ENCODE data around the gene SRI. TPM values are rescaled to one million over a fixed set of nuclear protein-coding genes. Genes with fewer than 3 reads are reported as not detected.

SRI gene
- total RNA-seq, 1 donor from 2014 or later = 173 TPM

GRCh38 chr7:88253640-88254039 lies 33.8 kb upstream of the SRI start:
- H3K27ac Mint-ChIP-seq = no peak overlapping the region
- no peak for DNase-seq (ENCODE audit: low spot score)
- intact Hi-C loops (cut with micrococcal nuclease) = no loop called here
- no peak overlapping the region for H3K4me3 Mint-ChIP-seq
- H3K4me1 Mint-ChIP-seq (ENCODE audit: low read depth) = no peaks in the 10 kb centered on the region
- no peaks in the 10 kb centered on the region for H3K36me3 Mint-ChIP-seq (ENCODE audit: low read depth)
- H3K27me3 Mint-ChIP-seq (ENCODE audit: insufficient read depth) = peaks cover 15% of the 10 kb centered on the region
- peaks cover 6% of the 10 kb centered on the region for H3K9me3 Mint-ChIP-seq

DNA sequence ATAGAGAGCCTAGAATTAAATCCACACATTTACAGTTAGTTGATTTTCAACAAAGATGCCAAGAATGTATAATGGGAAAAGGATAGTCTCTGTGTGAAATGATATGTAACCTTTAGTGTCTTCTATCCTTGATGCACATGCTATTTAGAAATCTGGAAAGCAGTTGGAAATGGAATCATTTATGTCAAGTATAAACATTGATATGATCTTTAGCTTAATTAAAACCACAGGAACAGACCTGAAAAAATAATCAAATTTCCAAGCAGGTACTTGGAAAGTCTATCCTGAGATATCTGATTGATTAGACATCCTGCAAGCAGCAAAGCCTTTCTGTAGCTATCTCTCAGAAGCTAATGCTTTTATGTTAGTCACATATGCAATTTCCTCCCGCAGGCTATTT lies 24.4 kb upstream of the SRI start:
- H3K4me3 Mint-ChIP-seq = no peak overlapping the region
- intact Hi-C loops (cut with micrococcal nuclease) = loop anchor here (5.0 to 10.0 kb wide), 3 partner anchors 593 to 1901 kb away; no protein-coding TSS in a partner anchor
- H3K9me3 Mint-ChIP-seq = no peaks in the 10 kb centered on the region
- no peak for DNase-seq (ENCODE audit: low spot score)
- H3K4me1 Mint-ChIP-seq (ENCODE audit: low read depth) = no peaks in the 10 kb centered on the region
- H3K27me3 Mint-ChIP-seq (ENCODE audit: insufficient read depth) = peaks cover 14% of the 10 kb centered on the region
- H3K36me3 Mint-ChIP-seq (ENCODE audit: low read depth) = no peaks in the 10 kb centered on the region
- H3K27ac Mint-ChIP-seq = no peak overlapping the region

- H3K27ac Mint-ChIP-seq = no peak overlapping the region
- no peak for DNase-seq (ENCODE audit: low spot score)
- no peaks in the 10 kb centered on the region for H3K9me3 Mint-ChIP-seq
- intact Hi-C loops (cut with micrococcal nuclease) = loop anchor here (1.0 to 10.0 kb wide), 4 partner anchors 115 to 1901 kb away; no protein-coding TSS in a partner anchor
- no peaks in the 10 kb centered on the region for H3K4me1 Mint-ChIP-seq (ENCODE audit: low read depth)
- peaks cover 11% of the 10 kb centered on the region for H3K27me3 Mint-ChIP-seq (ENCODE audit: insufficient read depth)
- H3K4me3 Mint-ChIP-seq = no peak overlapping the region
- H3K36me3 Mint-ChIP-seq (ENCODE audit: low read depth) = no peaks in the 10 kb centered on the region
Measured at GRCh38 chr7:88243345-88243909, 23.6 kb upstream of the SRI start.

DNA sequence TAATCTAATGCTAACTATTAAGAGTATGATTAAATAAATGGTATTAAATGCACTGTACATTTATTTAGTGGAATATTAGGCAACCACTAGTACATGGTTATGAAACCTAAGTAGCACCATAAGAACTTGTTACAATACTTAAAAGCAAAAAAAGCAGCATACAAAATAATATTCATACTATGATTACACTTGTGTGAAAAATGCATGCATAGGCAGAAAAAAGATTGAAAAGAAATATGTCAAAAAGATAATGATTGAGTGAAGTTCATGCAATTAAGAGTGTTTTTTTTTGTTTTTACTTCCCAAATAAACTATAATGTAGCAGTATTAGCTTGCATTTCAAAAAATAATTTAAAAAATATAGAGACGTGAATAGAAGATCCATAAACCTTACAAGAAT lies 20.0 kb upstream of the SRI start:
- Mint-ChIP-seq H3K36me3 (ENCODE audit: low read depth) (no peaks in the 10 kb centered on the region), H3K4me3 (no peak overlapping the region), H3K27me3 (ENCODE audit: insufficient read depth) (peaks cover 7% of the 10 kb centered on the region), H3K27ac (no peak overlapping the region), H3K4me1 (ENCODE audit: low read depth) (no peaks in the 10 kb centered on the region), H3K9me3 (no peaks in the 10 kb centered on the region)
- intact Hi-C loops (cut with micrococcal nuclease) = loop anchor here (5.0 to 10.0 kb wide), 3 partner anchors 597 to 1905 kb away; no protein-coding TSS in a partner anchor
- no peak for DNase-seq (ENCODE audit: low spot score)

- intact Hi-C loops (cut with micrococcal nuclease) = no loop called here
- DNase-seq (ENCODE audit: low spot score) = no peak
- no peaks in the 10 kb centered on the region for H3K4me1 Mint-ChIP-seq (ENCODE audit: low read depth)
Measured at GRCh38 chr7:88233828-88234227, 14.0 kb upstream of the SRI start.

GRCh38 chr7:88230646-88231045 lies 10.8 kb upstream of the SRI start:
- intact Hi-C loops (cut with micrococcal nuclease) = no loop called here
- peaks cover 5% of the 10 kb centered on the region for H3K9me3 Mint-ChIP-seq
- H3K27ac Mint-ChIP-seq = no peak overlapping the region
- no peak overlapping the region for H3K4me3 Mint-ChIP-seq
- H3K36me3 Mint-ChIP-seq (ENCODE audit: low read depth) = no peaks in the 10 kb centered on the region
- no peaks in the 10 kb centered on the region for H3K4me1 Mint-ChIP-seq (ENCODE audit: low read depth)
- peaks cover 17% of the 10 kb centered on the region for H3K27me3 Mint-ChIP-seq (ENCODE audit: insufficient read depth)
- no peak for DNase-seq (ENCODE audit: low spot score)

More at GRCh38 chr7:88233828-88234227, 14.0 kb upstream of the SRI start:
- no peaks in the 10 kb centered on the region for H3K9me3 Mint-ChIP-seq
- H3K27ac Mint-ChIP-seq = no peak overlapping the region
- peaks cover 15% of the 10 kb centered on the region for H3K27me3 Mint-ChIP-seq (ENCODE audit: insufficient read depth)
- H3K4me3 Mint-ChIP-seq = no peak overlapping the region
- no peaks in the 10 kb centered on the region for H3K36me3 Mint-ChIP-seq (ENCODE audit: low read depth)

DNA sequence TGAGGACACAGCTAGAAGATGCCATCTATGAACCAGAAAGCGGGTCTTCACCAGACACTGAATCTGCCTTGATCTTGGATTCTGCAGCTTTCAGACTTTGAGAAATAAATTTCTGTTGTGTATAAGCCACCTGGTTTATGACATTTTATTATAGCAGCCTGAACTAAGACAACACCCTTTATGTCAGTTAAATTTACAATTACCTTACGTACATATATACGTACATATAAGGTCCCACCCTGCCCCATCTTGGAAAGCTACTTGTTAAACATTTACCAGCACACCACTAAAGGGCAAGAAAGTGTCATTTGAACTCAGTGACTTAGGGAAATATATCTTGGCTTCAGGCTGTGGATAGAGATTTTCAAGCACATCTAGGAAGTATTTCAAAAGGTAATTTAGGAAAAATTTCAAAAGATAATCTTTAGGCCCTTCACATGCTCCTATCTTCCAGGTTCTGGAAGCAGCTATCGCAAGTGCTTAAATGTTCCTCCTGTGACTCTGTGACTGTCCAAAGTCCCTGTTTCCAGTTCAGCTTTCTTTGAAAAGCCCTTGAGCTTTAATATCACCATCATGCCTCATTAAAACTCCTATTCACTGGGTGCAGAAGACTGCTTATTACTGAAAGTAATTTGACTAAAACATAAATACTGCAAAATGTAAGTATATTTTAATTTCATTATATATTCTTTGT lies 9.6 kb upstream of the SRI start:
- peaks cover 17% of the 10 kb centered on the region for H3K27me3 Mint-ChIP-seq (ENCODE audit: insufficient read depth)
- no peak overlapping the region for H3K4me3 Mint-ChIP-seq
- peaks cover 5% of the 10 kb centered on the region for H3K9me3 Mint-ChIP-seq
- H3K4me1 Mint-ChIP-seq (ENCODE audit: low read depth) = no peaks in the 10 kb centered on the region
- intact Hi-C loops (cut with micrococcal nuclease) = loop anchor here (10.0 kb wide), 1 partner anchor 775 kb away; no protein-coding TSS in a partner anchor
- no peaks in the 10 kb centered on the region for H3K36me3 Mint-ChIP-seq (ENCODE audit: low read depth)
- H3K27ac Mint-ChIP-seq = no peak overlapping the region
- DNase-seq (ENCODE audit: low spot score) = no peak

GRCh38 chr7:88226886-88227516 lies 7.2 kb upstream of the SRI start:
- H3K27me3 Mint-ChIP-seq (ENCODE audit: insufficient read depth) = peaks cover 13% of the 10 kb centered on the region
- H3K4me3 Mint-ChIP-seq = no peak overlapping the region
- no peak overlapping the region for H3K27ac Mint-ChIP-seq
- no peaks in the 10 kb centered on the region for H3K4me1 Mint-ChIP-seq (ENCODE audit: low read depth)
- no peak for DNase-seq (ENCODE audit: low spot score)
- intact Hi-C loops (cut with micrococcal nuclease) = loop anchor here (10.0 kb wide), 1 partner anchor 778 kb away; no protein-coding TSS in a partner anchor
- peaks cover 5% of the 10 kb centered on the region for H3K9me3 Mint-ChIP-seq
- no peaks in the 10 kb centered on the region for H3K36me3 Mint-ChIP-seq (ENCODE audit: low read depth)

GRCh38 chr7:88226201-88226600 lies 6.4 kb upstream of the SRI start:
- H3K27me3 Mint-ChIP-seq (ENCODE audit: insufficient read depth) = peaks cover 13% of the 10 kb centered on the region
- no peak overlapping the region for H3K4me3 Mint-ChIP-seq
- H3K9me3 Mint-ChIP-seq = peaks cover 5% of the 10 kb centered on the region
- H3K27ac Mint-ChIP-seq = no peak overlapping the region
- no peaks in the 10 kb centered on the region for H3K36me3 Mint-ChIP-seq (ENCODE audit: low read depth)
- peaks cover 2% of the 10 kb centered on the region for H3K4me1 Mint-ChIP-seq (ENCODE audit: low read depth)
- no peak for DNase-seq (ENCODE audit: low spot score)
- intact Hi-C loops (cut with micrococcal nuclease) = loop anchor here (10.0 kb wide), 1 partner anchor 779 kb away; no protein-coding TSS in a partner anchor

- H3K27ac Mint-ChIP-seq = no peak overlapping the region
- peaks cover 5% of the 10 kb centered on the region for H3K9me3 Mint-ChIP-seq
- no peaks in the 10 kb centered on the region for H3K36me3 Mint-ChIP-seq (ENCODE audit: low read depth)
- intact Hi-C loops (cut with micrococcal nuclease) = loop anchor here (5.0 to 10.0 kb wide), 2 partner anchors 780 to 1383 kb away; no protein-coding TSS in a partner anchor
- H3K4me1 Mint-ChIP-seq (ENCODE audit: low read depth) = peaks cover 15% of the 10 kb centered on the region
- H3K27me3 Mint-ChIP-seq (ENCODE audit: insufficient read depth) = peaks cover 13% of the 10 kb centered on the region
- H3K4me3 Mint-ChIP-seq = no peak overlapping the region
- no peak for DNase-seq (ENCODE audit: low spot score)
Measured at GRCh38 chr7:88224601-88225275, 4.9 kb upstream of the SRI start.

DNA sequence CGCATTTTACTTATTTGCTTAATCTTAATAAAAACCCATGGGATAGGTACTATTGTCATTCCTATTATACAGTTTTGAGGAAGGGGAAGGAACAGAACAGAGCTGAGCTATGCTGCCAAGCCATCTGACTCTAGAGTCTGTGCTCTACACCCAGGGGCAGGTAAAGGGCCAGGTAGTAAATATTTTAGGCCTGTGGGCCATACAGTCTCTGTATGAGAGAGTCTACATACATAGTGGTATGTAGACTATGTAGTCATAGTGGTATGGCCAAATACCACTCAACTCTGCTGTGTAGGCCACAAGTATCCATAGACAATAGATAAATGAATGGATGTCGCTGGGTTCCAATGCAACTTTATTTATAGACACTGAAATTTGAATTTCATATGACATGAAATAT lies 3.4 kb upstream of the SRI start:
- DNase-seq (ENCODE audit: low spot score) = no peak
- Mint-ChIP-seq H3K4me1 (ENCODE audit: low read depth) (peaks cover 25% of the 10 kb centered on the region), H3K4me3 (no peak overlapping the region), H3K9me3 (peaks cover 1% of the 10 kb centered on the region), H3K27ac (no peak overlapping the region), H3K27me3 (ENCODE audit: insufficient read depth) (peaks cover 11% of the 10 kb centered on the region), H3K36me3 (ENCODE audit: low read depth) (peaks cover 3% of the 10 kb centered on the region)
- intact Hi-C loops (cut with micrococcal nuclease) = loop anchor here (5.0 to 10.0 kb wide), 2 partner anchors 782 to 1384 kb away; no protein-coding TSS in a partner anchor

DNA sequence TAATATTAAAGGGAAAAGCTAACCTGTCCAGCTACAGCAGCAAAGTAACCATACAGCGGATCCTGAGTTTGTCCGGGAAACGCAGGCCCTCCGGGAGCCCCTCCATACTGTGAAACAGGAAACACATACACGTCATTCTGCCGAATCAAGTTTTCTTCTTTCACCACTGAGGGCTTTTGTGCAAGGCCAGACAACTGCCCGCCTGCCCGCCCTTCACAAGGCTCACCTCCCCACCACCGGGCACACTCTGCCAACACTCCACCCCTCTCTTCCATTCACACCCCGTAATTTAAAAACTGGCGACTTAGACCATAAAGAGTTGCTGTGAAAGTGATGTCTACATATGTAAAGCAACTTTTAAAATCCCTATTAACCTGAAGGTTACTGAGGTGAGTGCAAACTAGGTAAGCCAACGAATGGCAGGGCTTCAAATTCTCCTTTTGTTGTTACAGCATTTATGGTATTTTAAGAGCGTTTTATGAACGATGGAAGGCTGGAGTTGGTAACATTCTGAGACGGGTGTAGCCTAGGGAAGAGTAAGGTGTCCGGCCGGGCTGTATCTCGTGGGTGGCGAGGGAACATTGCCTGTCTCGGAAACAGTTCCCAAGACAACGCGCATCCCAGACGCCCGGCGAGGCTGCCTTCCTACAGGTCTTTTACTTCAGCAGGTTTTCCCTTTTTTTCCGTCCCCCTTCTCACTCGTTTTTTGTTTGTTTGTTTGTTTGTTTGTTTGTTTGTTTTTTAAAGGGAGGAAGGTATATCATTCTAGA lies 817 bp downstream of the SRI start:
- H3K9me3 Mint-ChIP-seq = no peaks in the 10 kb centered on the region
- peaks cover 3% of the 10 kb centered on the region for H3K27me3 Mint-ChIP-seq (ENCODE audit: insufficient read depth)
- peak overlapping the region; percentile 93 for H3K4me3 Mint-ChIP-seq
- peaks cover 46% of the 10 kb centered on the region for H3K4me1 Mint-ChIP-seq (ENCODE audit: low read depth)
- DNase-seq (ENCODE audit: low spot score) = peak; percentile 20
- H3K36me3 Mint-ChIP-seq (ENCODE audit: low read depth) = peaks cover 27% of the 10 kb centered on the region
- peak overlapping the region; percentile 95 for H3K27ac Mint-ChIP-seq
- intact Hi-C loops (cut with micrococcal nuclease) = loop anchor here (1.0 to 10.0 kb wide), 6 partner anchors 136 to 1067 kb away; partner anchors contain the start of genes ADAM22, CROT, DMTF1 and RUNDC3B

Data from activated T-helper 1 cell treated with anti-CD3 and anti-CD28 coated beads, Interleukin-12 subunit alpha, Interleukin-12 subunit beta, Interleukin-2, Interleukin-4 antibody, amounts not matched to agents 30 ng/mL and 10 ng/mL and 1 ng/mL, durations not matched to agents 14 hours and 24 hours and 36 hours (primary cell).